Ovary (tissue), 9 donors: ENCODE data around the gene FIGLA. TPM values are rescaled to one million over a fixed set of nuclear protein-coding genes. Genes with fewer than 3 reads are reported as not detected.

Experiments
- DNase-seq, 5 donors: peaks; one replicate each; pipeline ENCODE4 v3.0.0-alpha.2; 2019 to 2020
- H3K27ac ChIP-seq, 2 donors: fragments of 200-600 bp; one replicate each; pipeline versions ENCODE4 v1.5.1 to v1.8.0; 2019 to 2022
- H3K27me3 ChIP-seq: fragments of 200-600 bp; one replicate; pipeline ENCODE4 v1.8.0; 2022
- H3K36me3 ChIP-seq: fragments of 200-600 bp; sonication (generic); one replicate; pipeline ENCODE4 v1.5.1; 2019
- H3K4me1 ChIP-seq: one replicate; pipeline ENCODE4 v1.8.1; 2013; ENCODE audit warnings: mild to moderate bottlenecking, moderate library complexity; ENCODE audit not compliant: insufficient read depth
- H3K4me3 ChIP-seq: fragments of 200-600 bp; sonication (generic); one replicate; pipeline ENCODE4 v1.5.1; 2017
- H3K9me3 ChIP-seq, 2 donors: fragments of 200-600 bp in 1 of 2; sonication (generic) in 1 of 2; one replicate each; pipeline versions ENCODE4 v1.5.1 to v1.8.1; 2013 to 2019; ENCODE audit warnings: mild to moderate bottlenecking in 1 of 2, moderate library complexity in 1 of 2
- EP300 ChIP-seq: sonication (generic); formaldehyde crosslinking; IDR thresholded peaks from one replicate; pipeline ENCODE4 v1.6.1; 2017; ENCODE audit warnings: antibody characterized with exemption
- POLR2A ChIP-seq: fragments of 450-650 bp; IDR thresholded peaks from one replicate; pipeline ENCODE4 v1.6.1; 2017; ENCODE audit warnings: antibody characterized with exemption, mild to moderate bottlenecking, moderate library complexity
- WGBS, 3 donors: extraction: QIAGEN DNeasy Blood & Tissue Kit in 1 of 3; methylation state at CpG; one replicate each; pipeline versions ENCODE4 v1.1.5 to v1.1.7; 2013 to 2017; 5-methylcytosine and 5-hydroxymethylcytosine counted together
- intact Hi-C, 4 donors: fragments of 100-400 bp; cut with DNase I; formaldehyde crosslinking; loops; one replicate each; pipeline versions ENCODE4 v1.11.0 to v1.15.1; 2022 to 2023
- polyA plus RNA-seq, 2 donors: library from polyadenylated mRNA; stranded (reverse); fragments of 200-250 nt in 1 of 2; fragments of 350-450 nt in 1 of 2; fragmentation: Illumina TruSeq in 1 of 2; extraction: RNeasy Lipid Tissue Mini Kit (QIAGEN cat#74804) in 1 of 2; gene quantifications; one replicate each; pipeline ENCODE4 v1.2.3, GENCODE V29; 2013 to 2014
- total RNA-seq, 7 donors: library from RNA; depleted of rRNA in 2 of 7; stranded (reverse); fragments of >200 nt in 2 of 7; fragmentation: NEBNext Ultra II Directional in 3 of 7; extraction: Animal tissue kit (Norgen Biotek cat#: 25700) in 3 of 7; gene quantifications; one replicate each; pipeline versions ENCODE4 v1.1.0 to v1.2.4, GENCODE V29; 2016 to 2023
- TF ChIP-seq, protein P1 (sequence below), 3 donors: fragments of 450-650 bp in 2 of 3; fragments of 200-600 bp in 1 of 3; IDR thresholded peaks; one replicate each; pipeline versions ENCODE4 v1.5.1 to v1.8.0; 2016 to 2022; ENCODE audit warnings: antibody characterized with exemption in 3 of 3, mild to moderate bottlenecking in 1 of 3
- donor health status: DM: no; HTN: no; CAD: no; lungs with moderate emphysema.
- donor health status: DM: no; HTN: no; CAD: no.
- donor health status: Bipolar disorder and iron deficiency.
- donor health status: DM: yes; HTN: yes; CAD: no.
- donor health status: DM: no; HTN: no; CAD: no.
- donor health status: DM: yes; HTN: yes; CAD: no.

FIGLA gene
- total and polyA plus RNA-seq, 9 donors: 0.35 to 3.3 TPM; not detected in 7

- no peaks in the 10 kb centered on the region for H3K27me3 ChIP-seq
- H3K27ac ChIP-seq: no peak overlapping the region
- no peak for DNase-seq
- peaks cover 4% of the 10 kb centered on the region for H3K4me1 ChIP-seq
- WGBS, 3 donors: 24 to 32% (median 26%) methylated on average over 7 of the region's 7 CpGs
- H3K4me3 ChIP-seq: no peak overlapping the region
- intact Hi-C loops: no loop called here
- TF ChIP-seq EP300: no peak
- H3K9me3 ChIP-seq: no peaks in the 10 kb centered on the region
- H3K36me3 ChIP-seq: no peaks in the 10 kb centered on the region
These were observed 23.9 kb downstream of the FIGLA start for GRCh38 chr2:70766357-70767078.

DNA sequence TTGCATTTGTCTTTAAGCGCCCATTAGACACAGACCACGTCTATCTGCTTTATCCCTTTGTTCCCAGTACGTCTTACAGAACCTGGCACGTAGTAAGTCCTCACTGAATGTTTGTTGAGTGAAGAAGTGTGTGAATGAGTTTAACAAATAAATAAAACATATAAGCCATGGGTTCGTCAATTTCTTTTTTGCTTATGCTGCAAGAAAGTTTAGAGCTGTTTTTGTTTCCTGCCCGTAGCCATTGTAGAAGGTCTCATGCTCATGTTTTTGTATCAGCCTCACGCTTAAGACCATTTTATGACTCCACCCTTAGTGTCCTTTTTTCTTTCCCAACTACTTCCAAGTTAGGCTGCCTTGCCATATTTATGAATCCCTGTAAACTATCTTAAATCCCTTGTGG is 24.9 kb downstream of the FIGLA start:
- intact Hi-C loops: no loop called here
- H3K9me3 ChIP-seq: no peaks in the 10 kb centered on the region
- H3K4me1 ChIP-seq: peaks cover 4% of the 10 kb centered on the region
- DNase-seq: no peak
- no peak overlapping the region for H3K4me3 ChIP-seq
- H3K36me3 ChIP-seq: no peaks in the 10 kb centered on the region
- WGBS, 3 donors: 73 to 85% (median 80%) methylated on average over 7 of the region's 7 CpGs
- H3K27me3 ChIP-seq: no peaks in the 10 kb centered on the region
- TF ChIP-seq EP300: no peak
- no peak for TF ChIP-seq POLR2A
- TF ChIP-seq, protein P1, sequence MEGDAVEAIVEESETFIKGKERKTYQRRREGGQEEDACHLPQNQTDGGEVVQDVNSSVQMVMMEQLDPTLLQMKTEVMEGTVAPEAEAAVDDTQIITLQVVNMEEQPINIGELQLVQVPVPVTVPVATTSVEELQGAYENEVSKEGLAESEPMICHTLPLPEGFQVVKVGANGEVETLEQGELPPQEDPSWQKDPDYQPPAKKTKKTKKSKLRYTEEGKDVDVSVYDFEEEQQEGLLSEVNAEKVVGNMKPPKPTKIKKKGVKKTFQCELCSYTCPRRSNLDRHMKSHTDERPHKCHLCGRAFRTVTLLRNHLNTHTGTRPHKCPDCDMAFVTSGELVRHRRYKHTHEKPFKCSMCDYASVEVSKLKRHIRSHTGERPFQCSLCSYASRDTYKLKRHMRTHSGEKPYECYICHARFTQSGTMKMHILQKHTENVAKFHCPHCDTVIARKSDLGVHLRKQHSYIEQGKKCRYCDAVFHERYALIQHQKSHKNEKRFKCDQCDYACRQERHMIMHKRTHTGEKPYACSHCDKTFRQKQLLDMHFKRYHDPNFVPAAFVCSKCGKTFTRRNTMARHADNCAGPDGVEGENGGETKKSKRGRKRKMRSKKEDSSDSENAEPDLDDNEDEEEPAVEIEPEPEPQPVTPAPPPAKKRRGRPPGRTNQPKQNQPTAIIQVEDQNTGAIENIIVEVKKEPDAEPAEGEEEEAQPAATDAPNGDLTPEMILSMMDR (IDR thresholded peaks at IDR 0.05): no peak
- no peak overlapping the region for H3K27ac ChIP-seq

- H3K9me3 ChIP-seq: no peaks in the 10 kb centered on the region
- no peak overlapping the region for H3K27ac ChIP-seq
- TF ChIP-seq, protein P1 (IDR thresholded peaks at IDR 0.05): no peak
- TF ChIP-seq EP300 (no peak), POLR2A (no peak)
- no peak for DNase-seq
- 64 to 79% (median 67%) methylated on average over 1 of the region's 1 CpG for WGBS, 3 donors
- H3K4me3 ChIP-seq: no peak overlapping the region
- H3K27me3 ChIP-seq: no peaks in the 10 kb centered on the region
- no peaks in the 10 kb centered on the region for H3K36me3 ChIP-seq
- intact Hi-C loops: no loop called here
- H3K4me1 ChIP-seq: no peaks in the 10 kb centered on the region
These were observed 31.0 kb downstream of the FIGLA start for GRCh38 chr2:70759446-70759845.

DNA sequence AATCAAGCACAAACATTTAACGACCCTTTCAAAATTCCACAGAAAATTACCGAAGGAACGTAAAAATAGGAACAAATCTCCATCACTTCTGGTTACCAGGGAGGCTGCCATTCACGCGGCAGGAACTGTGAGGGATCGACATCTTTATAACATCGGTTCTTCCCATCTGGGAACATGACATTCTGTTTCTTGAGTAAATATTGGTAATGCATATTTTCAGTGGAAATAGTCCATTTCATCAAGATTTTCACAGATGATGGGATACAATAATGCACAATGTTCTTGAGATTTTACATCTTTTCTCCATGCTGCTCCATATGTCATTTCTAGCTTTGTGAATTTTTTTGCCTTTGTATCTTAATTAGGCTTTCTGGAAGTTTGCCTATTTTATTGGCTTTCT is 32.5 kb downstream of the FIGLA start:
- H3K27ac ChIP-seq: no peak overlapping the region
- TF ChIP-seq, protein P1 (IDR thresholded peaks at IDR 0.05): no peak
- H3K4me1 ChIP-seq: no peaks in the 10 kb centered on the region
- no peak overlapping the region for H3K4me3 ChIP-seq
- 92 to 94% (median 94%) methylated on average over 7 of the region's 7 CpGs for whole genome bisulfite sequencing, 3 donors
- no peaks in the 10 kb centered on the region for H3K36me3 ChIP-seq
- no peaks in the 10 kb centered on the region for H3K9me3 ChIP-seq
- H3K27me3 ChIP-seq: no peaks in the 10 kb centered on the region
- no peak for DNase-seq
- intact Hi-C loops: no loop called here

GRCh38 chr2:70757360-70757759 is 33.1 kb downstream of the FIGLA start:
- H3K4me3 ChIP-seq: no peak overlapping the region
- H3K27me3 ChIP-seq: no peaks in the 10 kb centered on the region
- intact Hi-C loops: no loop called here
- H3K4me1 ChIP-seq: no peaks in the 10 kb centered on the region
- H3K27ac ChIP-seq: no peak overlapping the region
- no peaks in the 10 kb centered on the region for H3K9me3 ChIP-seq
- whole genome bisulfite sequencing, 3 donors: 70 to 75% (median 72%) methylated on average over 4 of the region's 4 CpGs
- no peaks in the 10 kb centered on the region for H3K36me3 ChIP-seq
- TF ChIP-seq EP300 (no peak), POLR2A (no peak)
- TF ChIP-seq, protein P1 (IDR thresholded peaks at IDR 0.05): no peak
- no peak for DNase-seq
